ENCODE data around the gene COPS3.

GRCh38 chr17:17220529-17220928 is 60.5 kb downstream of the COPS3 start:
- TF ChIP-seq CTCF (IDR thresholded peaks at IDR 0.05 in 8 of 11, conservative IDR thresholded peaks at IDR 0.05 in 3 of 11) (no peak), POLR2AphosphoS5 (IDR thresholded peaks at IDR 0.05) (no peak), POLR2A (IDR thresholded peaks at IDR 0.05) (no peak)
